Measurements from ENCODE around the gene CSTF3. TPM values are rescaled to one million over a fixed set of nuclear protein-coding genes. Genes with fewer than 3 reads are reported as not detected.

The CSTF3 gene
- total and polyA plus RNA-seq, 2 donors from 2014 or later: 26.1 to 28.5 TPM

GRCh38 chr11:33059331-33060007 is 101.8 kb downstream of the CSTF3 start:
- no peak for FAIRE-seq
- no peak overlapping the region for H3K27ac ChIP-seq (ENCODE audit: low read depth in 2 of 2, low read length in 2 of 2)
- no peaks in the 10 kb centered on the region for H3K9me3 ChIP-seq (ENCODE audit: control insufficient read depth in 2 of 3, insufficient read depth in 1 of 3, low read length in 3 of 3)
- H3K27me3 ChIP-seq (ENCODE audit: control insufficient read depth, insufficient read depth, low read length): no peaks in the 10 kb centered on the region
- H3K36me3 ChIP-seq (ENCODE audit: control insufficient read depth in 2 of 3, insufficient read depth in 3 of 3, low read length in 3 of 3): peaks cover 0 to 27% (median 19%) of the 10 kb centered on the region in 3 donors
- TF ChIP-seq CTCF (IDR thresholded peaks at IDR 0.05; ENCODE audit: borderline replicate concordance, extremely low read depth, insufficient read depth): no peak
- no peak overlapping the region for H3K9ac ChIP-seq (ENCODE audit: low read length in 3 of 3)
- intact Hi-C loops (cut with DNase I): loop anchor here (10.0 kb wide), 1 partner anchor 105 kb away; no protein-coding TSS in a partner anchor
- no peak overlapping the region for H3K4me3 ChIP-seq (ENCODE audit: low read length in 3 of 3)
- H3K4me1 ChIP-seq (ENCODE audit: control insufficient read depth in 2 of 3, insufficient read depth in 2 of 3, low read depth in 1 of 3, low read length in 3 of 3): no peaks in the 10 kb centered on the region
- DNase-seq: no peak

GRCh38 chr11:33057284-33057683 is 104.0 kb downstream of the CSTF3 start:
- H3K36me3 ChIP-seq (ENCODE audit: control insufficient read depth in 2 of 3, insufficient read depth in 3 of 3, low read length in 3 of 3): peaks cover 0 to 29% (median 19%) of the 10 kb centered on the region in 3 donors
- FAIRE-seq: no peak
- intact Hi-C loops (cut with DNase I): no loop called here

GRCh38 chr11:33055375-33055774 is 105.9 kb downstream of the CSTF3 start:
- DNase-seq (no peak), FAIRE-seq (no peak)
- Histone ChIP-seq H3K36me3 (ENCODE audit: control insufficient read depth in 2 of 3, insufficient read depth in 3 of 3, low read length in 3 of 3) (peaks cover 0 to 25% (median 15%) of the 10 kb centered on the region in 3 donors), H3K4me3 (ENCODE audit: low read length in 3 of 3) (no peak overlapping the region), H3K4me1 (ENCODE audit: control insufficient read depth in 2 of 3, insufficient read depth in 2 of 3, low read depth in 1 of 3, low read length in 3 of 3) (no peaks in the 10 kb centered on the region), H3K9me3 (ENCODE audit: control insufficient read depth in 2 of 3, insufficient read depth in 1 of 3, low read length in 3 of 3) (no peaks in the 10 kb centered on the region), H3K9ac (ENCODE audit: low read length in 3 of 3) (no peak overlapping the region), H3K27me3 (ENCODE audit: control insufficient read depth, insufficient read depth, low read length) (no peaks in the 10 kb centered on the region), H3K27ac (ENCODE audit: low read depth in 2 of 2, low read length in 2 of 2) (no peak overlapping the region)
- intact Hi-C loops (cut with DNase I): no loop called here
- no peak for TF ChIP-seq CTCF (IDR thresholded peaks at IDR 0.05; ENCODE audit: borderline replicate concordance, extremely low read depth, insufficient read depth)

More at GRCh38 chr11:33057284-33057683, 104.0 kb downstream of the CSTF3 start:
- no peak overlapping the region for H3K4me3 ChIP-seq (ENCODE audit: low read length in 3 of 3)
- no peak for DNase-seq
- no peak overlapping the region for H3K27ac ChIP-seq (ENCODE audit: low read depth in 2 of 2, low read length in 2 of 2)
- H3K9ac ChIP-seq (ENCODE audit: low read length in 3 of 3): no peak overlapping the region
- no peaks in the 10 kb centered on the region for H3K27me3 ChIP-seq (ENCODE audit: control insufficient read depth, insufficient read depth, low read length)
- no peaks in the 10 kb centered on the region for H3K9me3 ChIP-seq (ENCODE audit: control insufficient read depth in 2 of 3, insufficient read depth in 1 of 3, low read length in 3 of 3)
- H3K4me1 ChIP-seq (ENCODE audit: control insufficient read depth in 2 of 3, insufficient read depth in 2 of 3, low read depth in 1 of 3, low read length in 3 of 3): no peaks in the 10 kb centered on the region
- TF ChIP-seq CTCF (IDR thresholded peaks at IDR 0.05; ENCODE audit: borderline replicate concordance, extremely low read depth, insufficient read depth): no peak
